Activated CD8-positive, alpha-beta memory T cell treated with anti-CD3 and anti-CD28 coated beads, Interleukin-2, amount 10 ng/mL, durations not matched to agents 7 days and 5 days (primary cell): ENCODE data around the gene ITGAV. TPM values are rescaled to one million over a fixed set of nuclear protein-coding genes. Genes with fewer than 3 reads are reported as not detected.
A peak's percentile ranks its signal among the peaks of the same experiment; 100 is the strongest.

Experiments
- ATAC-seq: fragments of 150-1000 bp; cut with Tn5 transposase; one replicate; pipeline ENCODE4 v1.10.0; 2021; ENCODE audit warnings: moderate library complexity
- CTCF ChIA-PET: fragments of 350-600 bp; sonication (Branson Sonifier 250); formaldehyde crosslinking; loops from one replicate; lab custom pipeline; 2021; ENCODE audit warnings: antibody characterized with exemption; lab: Charles Lee
- DNase-seq: peaks from one replicate; pipeline ENCODE4 v3.0.0-alpha.2; 2020
- H3K27ac Mint-ChIP-seq: one replicate; pipeline ENCODE4 v1.8.0; 2021; ENCODE audit warnings: mild to moderate bottlenecking, mixed read lengths
- H3K27me3 Mint-ChIP-seq: one replicate; pipeline ENCODE4 v1.8.0; 2021; ENCODE audit warnings: mixed read lengths
- H3K36me3 Mint-ChIP-seq: one replicate; pipeline ENCODE4 v1.8.0; 2021; ENCODE audit warnings: mild to moderate bottlenecking, mixed read lengths
- H3K4me1 Mint-ChIP-seq: one replicate; pipeline ENCODE4 v1.8.0; 2021; ENCODE audit warnings: mixed read lengths
- H3K4me3 Mint-ChIP-seq: one replicate; pipeline ENCODE4 v1.8.0; 2021; ENCODE audit warnings: mild to moderate bottlenecking, moderate library complexity, mixed read lengths
- H3K9me3 Mint-ChIP-seq: one replicate; pipeline ENCODE4 v1.8.0; 2022; ENCODE audit warnings: low read depth, mixed read lengths
- total RNA-seq, 2 experiments: library from RNA; stranded (reverse); gene quantifications; one replicate each; pipeline ENCODE4 v1.2.3, GENCODE V29; 2021

ITGAV gene
- total RNA-seq, 2 experiments from 2014 or later, result 10.5 to 13.6 TPM

DNA sequence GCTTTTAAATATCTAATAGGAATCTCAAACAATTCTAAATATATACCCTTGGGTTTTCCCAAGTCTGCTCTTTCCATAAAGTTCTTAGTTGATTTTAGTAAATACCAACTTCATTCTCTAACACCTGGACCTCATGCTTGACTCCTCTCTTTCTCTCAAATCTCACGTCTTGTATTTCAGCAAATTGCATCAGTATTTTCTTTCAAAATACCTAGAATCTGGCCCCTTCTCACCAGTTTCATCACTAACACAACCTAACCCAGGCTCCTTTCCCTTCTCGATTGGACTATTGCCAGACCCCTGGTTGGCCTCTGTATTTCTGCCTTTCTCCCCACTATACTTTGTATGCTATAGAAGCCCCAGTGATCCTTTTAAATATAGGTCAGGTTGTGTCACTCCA, 81.0 kb downstream of the ITGAV start:
- peaks cover 5% of the 10 kb centered on the region for H3K9me3 Mint-ChIP-seq
- no peak for ATAC-seq
- DNase-seq, result no peak
- H3K27ac Mint-ChIP-seq, result no peak overlapping the region
- no peak overlapping the region for H3K4me3 Mint-ChIP-seq
- H3K27me3 Mint-ChIP-seq, result no peaks in the 10 kb centered on the region
- H3K36me3 Mint-ChIP-seq, result peaks cover 57% of the 10 kb centered on the region
- no peaks in the 10 kb centered on the region for H3K4me1 Mint-ChIP-seq
- CTCF ChIA-PET, result no interaction called here

DNA sequence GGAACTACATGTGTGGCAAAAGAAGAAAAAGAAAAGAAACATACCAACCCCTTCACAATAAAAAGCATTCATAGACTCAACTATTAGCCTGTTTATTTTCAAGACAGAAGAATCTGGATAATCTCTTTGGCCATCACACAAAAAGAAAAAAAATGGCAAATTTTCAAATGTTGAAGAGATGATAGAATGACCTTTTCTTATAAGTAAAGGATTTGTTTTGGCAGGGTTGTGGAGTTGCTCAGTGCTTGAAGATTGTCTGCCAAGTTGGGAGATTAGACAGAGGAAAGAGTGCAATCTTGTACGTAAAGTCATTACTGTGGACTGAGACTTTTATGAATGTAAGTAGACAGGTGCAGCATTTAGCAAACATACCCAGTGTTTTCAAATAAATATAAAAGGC, 85.5 kb downstream of the ITGAV start:
- no peaks in the 10 kb centered on the region for H3K27me3 Mint-ChIP-seq
- H3K9me3 Mint-ChIP-seq, result peaks cover 5% of the 10 kb centered on the region
- no peak overlapping the region for H3K4me3 Mint-ChIP-seq
- no peak for DNase-seq
- no peaks in the 10 kb centered on the region for H3K4me1 Mint-ChIP-seq
- H3K27ac Mint-ChIP-seq, result no peak overlapping the region
- CTCF ChIA-PET, result no interaction called here
- no peak for ATAC-seq
- H3K36me3 Mint-ChIP-seq, result peaks cover 45% of the 10 kb centered on the region

DNA sequence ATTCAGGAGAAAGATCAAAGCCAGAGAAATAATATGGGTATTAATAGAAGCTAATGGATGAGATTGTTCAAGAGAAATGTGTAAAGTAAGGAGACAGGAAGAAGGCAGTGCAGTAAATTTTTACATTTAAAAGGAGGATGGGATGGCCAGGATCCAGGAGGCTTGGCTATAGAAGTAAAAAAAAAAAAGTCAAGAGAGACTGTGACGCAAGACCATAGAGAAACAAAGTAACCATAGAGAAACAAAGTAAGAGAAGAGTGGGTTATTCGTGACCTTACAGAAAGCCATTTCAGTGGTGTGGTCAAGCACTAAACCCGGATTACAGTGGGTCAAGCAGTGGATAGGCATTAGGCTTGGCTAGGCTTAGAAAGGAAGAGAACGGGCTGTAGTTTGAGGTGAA, 93.5 kb downstream of the ITGAV start:
- Mint-ChIP-seq H3K27me3 (peaks cover 2% of the 10 kb centered on the region), H3K27ac (no peak overlapping the region), H3K9me3 (peaks cover 15% of the 10 kb centered on the region), H3K4me3 (no peak overlapping the region), H3K36me3 (peaks cover 6% of the 10 kb centered on the region), H3K4me1 (no peaks in the 10 kb centered on the region)
- ATAC-seq, result no peak
- CTCF ChIA-PET, result no interaction called here
- DNase-seq, result no peak

DNA sequence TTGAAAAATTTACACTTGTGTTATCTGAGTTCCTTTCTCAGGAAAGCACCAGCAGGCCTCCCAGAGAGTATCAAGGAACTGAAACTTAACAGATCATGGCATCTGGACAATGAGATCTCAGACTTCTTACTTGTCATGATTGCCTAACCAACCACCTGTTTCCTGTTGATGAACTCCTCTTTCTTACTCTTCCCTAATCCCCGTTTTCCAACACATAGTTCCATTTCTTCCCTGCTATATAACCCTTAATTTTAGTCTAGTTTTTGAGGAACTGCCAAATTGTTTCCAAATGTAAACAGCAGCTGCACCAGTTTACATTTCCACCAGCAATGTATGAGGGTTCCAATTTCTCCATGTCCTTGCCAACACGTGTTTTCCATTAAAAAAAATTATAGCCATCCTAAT, 98.0 kb downstream of the ITGAV start:
- Mint-ChIP-seq H3K4me1 (no peaks in the 10 kb centered on the region), H3K27me3 (peaks cover 9% of the 10 kb centered on the region), H3K4me3 (no peak overlapping the region), H3K27ac (no peak overlapping the region), H3K9me3 (peaks cover 18% of the 10 kb centered on the region), H3K36me3 (no peaks in the 10 kb centered on the region)
- no peak for DNase-seq
- no peak for ATAC-seq
- CTCF ChIA-PET, result no interaction called here

DNA sequence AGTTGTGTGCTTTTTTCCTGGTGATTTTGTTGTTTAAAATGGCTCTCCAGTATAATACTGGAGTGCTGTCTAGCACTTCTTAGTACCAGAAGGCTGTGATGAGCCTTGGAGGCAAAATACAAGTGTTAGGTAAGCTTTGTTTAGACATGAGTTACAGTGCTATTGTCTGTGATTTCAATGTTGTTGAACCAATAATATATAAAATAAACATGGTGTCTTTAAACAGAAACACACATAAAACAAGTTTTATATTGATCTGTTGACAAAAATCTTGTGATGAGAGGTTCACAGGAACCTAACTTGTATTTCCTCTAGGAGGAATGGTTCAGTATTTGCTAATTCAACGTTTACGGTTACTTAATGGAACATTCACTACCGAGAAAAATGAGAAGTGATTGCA, 99.0 kb downstream of the ITGAV start:
- peaks cover 18% of the 10 kb centered on the region for H3K9me3 Mint-ChIP-seq
- H3K27me3 Mint-ChIP-seq, result peaks cover 14% of the 10 kb centered on the region
- ATAC-seq, result no peak
- CTCF ChIA-PET, result no interaction called here
- no peak for DNase-seq
- H3K4me1 Mint-ChIP-seq, result no peaks in the 10 kb centered on the region
- no peaks in the 10 kb centered on the region for H3K36me3 Mint-ChIP-seq
- H3K4me3 Mint-ChIP-seq, result no peak overlapping the region
- H3K27ac Mint-ChIP-seq, result no peak overlapping the region

DNA sequence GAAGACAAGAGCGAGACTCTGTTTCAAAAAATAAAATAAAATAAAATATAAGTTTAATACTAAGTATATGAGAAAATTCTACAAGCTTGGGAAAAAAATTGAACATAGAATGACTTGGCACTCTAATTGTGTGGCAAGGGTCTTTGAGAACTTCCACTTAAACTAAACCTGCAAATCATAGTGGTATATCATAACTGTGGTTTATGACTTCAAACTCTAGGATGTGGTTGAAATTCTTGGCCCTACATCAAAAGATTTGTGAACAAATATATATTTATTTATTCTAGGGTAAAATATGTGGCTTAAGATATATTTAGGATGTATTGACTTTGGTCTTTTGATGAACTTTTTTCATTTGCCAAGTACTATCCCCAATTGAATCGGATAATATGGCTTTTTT, 100.9 kb downstream of the ITGAV start:
- no peak for DNase-seq
- H3K27ac Mint-ChIP-seq, result no peak overlapping the region
- CTCF ChIA-PET, result no interaction called here
- no peaks in the 10 kb centered on the region for H3K36me3 Mint-ChIP-seq
- H3K4me3 Mint-ChIP-seq, result no peak overlapping the region
- H3K4me1 Mint-ChIP-seq, result peaks cover 8% of the 10 kb centered on the region
- H3K9me3 Mint-ChIP-seq, result peaks cover 15% of the 10 kb centered on the region
- H3K27me3 Mint-ChIP-seq, result peaks cover 31% of the 10 kb centered on the region
- no peak for ATAC-seq

DNA sequence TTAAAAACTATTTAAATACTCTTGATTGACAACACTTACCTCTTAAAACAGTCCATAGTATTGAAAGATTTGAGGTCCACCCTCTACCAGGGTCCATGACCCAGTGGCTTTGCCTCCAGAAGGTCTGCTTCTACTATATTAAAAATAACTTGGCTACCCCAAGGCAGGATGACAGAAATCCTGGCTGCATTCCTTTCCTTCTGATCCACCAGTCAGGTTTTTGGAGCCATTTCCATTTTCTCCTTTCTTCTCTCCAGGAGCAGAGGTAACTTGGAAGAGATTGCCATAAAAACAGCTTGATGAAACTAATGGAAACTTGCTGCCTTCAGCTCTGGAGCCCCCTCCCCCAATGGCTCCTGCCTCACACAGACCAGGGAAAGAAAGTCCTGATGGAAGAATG, 101.4 kb downstream of the ITGAV start:
- ATAC-seq (no peak), DNase-seq (no peak)
- CTCF ChIA-PET, result no interaction called here
- Mint-ChIP-seq H3K4me3 (no peak overlapping the region), H3K9me3 (peaks cover 14% of the 10 kb centered on the region), H3K27me3 (peaks cover 32% of the 10 kb centered on the region), H3K36me3 (no peaks in the 10 kb centered on the region), H3K27ac (no peak overlapping the region), H3K4me1 (peaks cover 8% of the 10 kb centered on the region)

DNA sequence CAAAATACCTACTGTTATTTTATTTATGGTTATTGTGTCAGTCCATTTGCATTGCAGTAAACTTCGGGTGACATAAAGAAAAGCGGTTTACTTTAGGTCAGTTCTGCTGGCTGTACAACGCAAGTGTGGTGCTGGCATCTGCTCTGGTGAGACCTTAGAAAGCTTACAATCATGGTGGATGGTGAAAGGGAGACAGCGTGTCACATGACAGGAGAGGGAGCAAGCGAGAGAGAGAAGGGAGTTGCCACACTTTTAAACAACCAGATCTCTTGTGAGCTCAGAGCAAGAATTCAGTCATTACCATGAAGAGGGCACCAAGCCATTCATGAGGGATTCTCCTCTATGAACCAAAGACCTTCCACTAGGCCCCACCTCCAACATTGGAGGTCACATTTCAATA, 102.0 kb downstream of the ITGAV start:
- Mint-ChIP-seq H3K27me3 (peaks cover 38% of the 10 kb centered on the region), H3K4me1 (peaks cover 8% of the 10 kb centered on the region), H3K36me3 (no peaks in the 10 kb centered on the region), H3K4me3 (no peak overlapping the region), H3K27ac (no peak overlapping the region), H3K9me3 (peaks cover 14% of the 10 kb centered on the region)
- ATAC-seq (no peak), DNase-seq (no peak)
- CTCF ChIA-PET, result no interaction called here

DNA sequence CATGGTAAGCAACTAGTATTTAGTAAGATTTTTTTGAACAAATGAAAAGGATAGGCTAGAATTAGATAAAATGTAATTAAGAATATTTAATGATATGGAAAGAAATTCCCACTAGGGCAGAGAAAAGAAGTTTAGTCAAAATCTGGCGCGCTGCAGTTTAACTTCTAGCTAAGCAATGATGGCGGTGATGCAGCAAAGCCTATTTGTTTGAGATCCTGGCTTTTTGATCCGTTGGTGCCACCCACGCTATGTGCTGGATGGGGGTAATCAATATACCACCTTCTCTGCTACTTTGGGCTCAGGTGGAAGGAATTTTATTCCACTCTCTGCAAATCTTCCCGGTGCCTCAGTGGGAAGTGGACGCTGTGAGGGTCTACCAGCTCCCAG, 103.6 kb downstream of the ITGAV start:
- ATAC-seq (no peak), DNase-seq (no peak)
- peaks cover 8% of the 10 kb centered on the region for H3K4me1 Mint-ChIP-seq
- no peaks in the 10 kb centered on the region for H3K36me3 Mint-ChIP-seq
- H3K4me3 Mint-ChIP-seq, result peak overlapping the region; percentile 16
- H3K9me3 Mint-ChIP-seq, result peaks cover 3% of the 10 kb centered on the region
- H3K27me3 Mint-ChIP-seq, result peaks cover 42% of the 10 kb centered on the region
- CTCF ChIA-PET, result no interaction called here
- H3K27ac Mint-ChIP-seq, result no peak overlapping the region

DNA sequence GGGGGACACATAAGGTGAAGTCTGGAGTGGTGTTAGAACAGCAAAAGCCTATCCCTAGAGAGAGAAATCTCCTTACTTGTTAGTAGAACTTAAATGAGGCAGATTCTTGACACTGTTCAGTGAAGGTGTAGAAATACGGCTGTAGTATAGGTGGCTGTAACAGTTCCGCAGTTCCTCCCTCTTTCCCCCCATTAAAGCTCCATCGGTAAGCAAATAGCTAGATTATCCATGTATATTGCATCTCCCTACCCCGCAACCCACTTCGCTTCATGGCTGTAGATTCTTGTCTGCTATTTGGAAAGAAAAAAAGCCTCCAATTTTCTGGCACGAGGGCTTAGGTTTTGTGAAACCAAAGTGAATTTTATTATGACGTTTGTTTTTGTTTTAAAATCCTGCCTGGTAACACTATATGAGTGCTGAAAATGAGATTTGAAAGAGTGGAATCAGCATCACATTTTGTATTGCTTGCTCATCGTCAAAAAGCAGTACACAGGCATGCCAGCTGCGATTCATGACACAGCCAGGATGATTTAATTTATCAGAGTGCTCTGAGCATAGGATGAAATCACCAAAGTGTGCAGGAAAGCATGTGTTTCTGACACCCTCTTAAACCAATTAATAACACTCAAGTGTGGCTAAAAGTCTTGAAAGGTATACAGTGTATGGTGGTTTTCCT, 105.4 kb downstream of the ITGAV start:
- ATAC-seq (no peak), DNase-seq (no peak)
- CTCF ChIA-PET, result no interaction called here
- Mint-ChIP-seq H3K27ac (no peak overlapping the region), H3K27me3 (peaks cover 57% of the 10 kb centered on the region), H3K4me1 (peaks cover 8% of the 10 kb centered on the region), H3K36me3 (no peaks in the 10 kb centered on the region), H3K4me3 (no peak overlapping the region), H3K9me3 (no peaks in the 10 kb centered on the region)

DNA sequence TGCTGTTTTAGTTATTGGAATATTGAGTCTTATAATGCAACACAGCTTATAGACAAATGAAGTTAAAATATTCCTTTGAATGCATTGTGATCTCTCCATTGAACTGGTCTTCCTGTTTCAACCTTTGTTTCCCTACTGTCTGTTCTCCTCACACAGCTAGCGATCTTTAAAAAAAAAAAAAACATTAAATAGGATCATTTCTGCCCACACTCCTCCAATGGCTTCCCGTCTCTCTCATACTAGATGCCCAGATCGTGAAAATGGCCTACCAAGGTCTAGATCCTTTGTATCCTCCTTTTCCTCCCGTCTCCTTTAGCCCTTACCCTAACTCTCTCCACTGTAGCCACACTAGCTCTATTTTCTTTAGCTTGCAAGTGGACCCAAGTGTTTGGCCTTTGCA, 106.4 kb downstream of the ITGAV start:
- no peaks in the 10 kb centered on the region for H3K36me3 Mint-ChIP-seq
- H3K9me3 Mint-ChIP-seq, result no peaks in the 10 kb centered on the region
- CTCF ChIA-PET, result no interaction called here
- H3K4me3 Mint-ChIP-seq, result no peak overlapping the region
- H3K27ac Mint-ChIP-seq, result no peak overlapping the region
- no peak for DNase-seq
- H3K4me1 Mint-ChIP-seq, result peaks cover 8% of the 10 kb centered on the region
- no peak for ATAC-seq
- H3K27me3 Mint-ChIP-seq, result peaks cover 62% of the 10 kb centered on the region

DNA sequence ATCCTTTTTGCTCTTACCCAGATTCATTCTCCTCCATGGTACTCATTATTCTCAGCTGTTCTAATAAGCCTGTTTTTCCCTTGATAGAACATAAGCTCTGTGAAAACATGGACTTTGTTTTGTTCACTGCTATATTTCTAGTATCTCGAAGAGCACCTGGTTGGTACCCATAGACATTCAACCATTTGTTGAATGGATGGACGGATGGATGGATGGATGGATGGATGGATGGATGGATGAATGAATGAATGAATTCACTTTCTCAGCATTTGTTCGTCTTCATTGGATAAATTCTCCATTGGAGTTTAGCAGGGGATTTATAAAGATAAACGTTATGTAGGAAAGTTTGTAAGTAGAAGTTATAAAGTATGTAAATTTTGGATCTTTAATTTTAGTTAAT, 106.9 kb downstream of the ITGAV start:
- CTCF ChIA-PET, result no interaction called here
- H3K9me3 Mint-ChIP-seq, result no peaks in the 10 kb centered on the region
- ATAC-seq (no peak), DNase-seq (no peak)
- no peak overlapping the region for H3K27ac Mint-ChIP-seq
- H3K4me1 Mint-ChIP-seq, result peaks cover 8% of the 10 kb centered on the region
- no peaks in the 10 kb centered on the region for H3K36me3 Mint-ChIP-seq
- no peak overlapping the region for H3K4me3 Mint-ChIP-seq
- H3K27me3 Mint-ChIP-seq, result peaks cover 64% of the 10 kb centered on the region

DNA sequence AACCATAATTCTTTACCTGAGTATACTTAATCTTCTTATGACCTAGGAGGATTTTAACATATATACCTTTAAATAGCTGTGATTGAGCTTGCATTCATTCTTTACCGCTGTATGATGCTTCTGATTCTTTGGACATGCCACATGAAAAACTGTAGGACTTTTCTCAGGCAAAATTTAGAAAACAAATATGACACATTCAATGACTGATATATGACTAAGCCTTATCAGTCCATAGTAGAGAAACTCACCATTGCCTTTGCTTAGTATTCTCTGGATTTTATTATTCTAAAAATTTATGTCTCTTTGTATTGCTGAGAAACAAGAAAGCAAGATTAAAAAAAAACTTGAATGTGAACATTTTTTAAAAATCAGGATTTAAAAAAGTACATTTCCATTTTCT, 107.7 kb downstream of the ITGAV start:
- H3K4me3 Mint-ChIP-seq, result no peak overlapping the region
- no peak for DNase-seq

DNA sequence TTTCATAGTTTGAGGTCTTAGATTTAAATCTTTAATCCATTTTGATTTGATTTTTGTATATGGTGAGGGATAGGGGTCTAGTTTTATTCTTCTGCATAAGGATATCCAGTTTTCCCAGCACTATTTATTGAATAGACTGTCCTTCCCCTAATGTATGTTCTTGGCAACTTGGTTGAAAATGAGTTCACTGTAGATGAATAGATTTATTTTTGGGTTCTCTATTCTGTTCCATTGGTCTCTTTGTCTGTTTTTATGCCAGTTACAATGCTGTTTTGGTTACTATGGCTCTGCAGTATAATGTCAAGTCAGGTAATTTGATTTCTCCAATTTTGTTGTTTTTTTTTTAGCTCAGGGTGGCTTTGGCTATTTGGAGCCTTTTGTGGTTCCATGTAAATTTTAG, 109.9 kb downstream of the ITGAV start:
- H3K4me1 Mint-ChIP-seq, result peaks cover 6% of the 10 kb centered on the region
- peaks cover 47% of the 10 kb centered on the region for H3K27me3 Mint-ChIP-seq
- ATAC-seq (no peak), DNase-seq (no peak)
- H3K4me3 Mint-ChIP-seq, result no peak overlapping the region
- CTCF ChIA-PET, result no interaction called here
- no peak overlapping the region for H3K27ac Mint-ChIP-seq
- no peaks in the 10 kb centered on the region for H3K36me3 Mint-ChIP-seq
- no peaks in the 10 kb centered on the region for H3K9me3 Mint-ChIP-seq

More for the DNA sequence above, 107.7 kb downstream of the ITGAV start:
- Mint-ChIP-seq H3K4me1 (peaks cover 8% of the 10 kb centered on the region), H3K36me3 (no peaks in the 10 kb centered on the region), H3K27me3 (peaks cover 61% of the 10 kb centered on the region), H3K9me3 (no peaks in the 10 kb centered on the region), H3K27ac (no peak overlapping the region)
- ATAC-seq, result no peak
- CTCF ChIA-PET, result no interaction called here

DNA sequence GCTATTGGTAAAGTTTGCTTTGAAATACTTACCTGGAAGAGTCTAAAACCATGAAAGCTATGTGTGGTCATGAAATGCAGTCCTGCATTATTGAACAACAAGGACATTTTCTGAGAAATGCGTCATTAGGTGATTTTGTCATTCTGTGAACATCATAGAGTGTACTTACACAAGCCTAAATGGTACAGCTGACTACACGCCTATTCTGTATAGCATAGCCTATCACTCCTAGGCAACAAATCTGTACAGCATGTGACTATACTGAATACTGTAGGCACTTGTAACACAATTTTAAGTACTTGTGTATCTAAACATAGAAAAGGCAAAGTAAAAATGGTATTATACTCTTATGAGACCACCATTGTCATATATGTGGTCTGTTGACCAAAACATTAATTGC, 112.2 kb downstream of the ITGAV start:
- Mint-ChIP-seq H3K27me3 (peaks cover 28% of the 10 kb centered on the region), H3K4me1 (no peaks in the 10 kb centered on the region), H3K27ac (no peak overlapping the region), H3K36me3 (no peaks in the 10 kb centered on the region), H3K4me3 (no peak overlapping the region), H3K9me3 (no peaks in the 10 kb centered on the region)
- ATAC-seq (no peak), DNase-seq (no peak)
- CTCF ChIA-PET, result no interaction called here
